OCI-LY3 (cell line): Measurements from ENCODE around the gene GAB2.

ENCODE experiments used
- CTCF ChIP-seq: fragments of 200-600, 300-600 bp; sonication (generic); IDR thresholded peaks from 2 replicates; pipeline ENCODE4 v1.5.1; 2014; ENCODE audit warnings: antibody characterized with exemption, low read length, low read depth
- EZH2phosphoT487 ChIP-seq: fragments of 200-600 bp; shearing (Covaris generic); IDR thresholded peaks from 2 replicates; pipeline ENCODE4 v1.6.1; 2018; ENCODE audit warnings: antibody characterized with exemption, mixed run types, low read depth

GRCh38 chr11:78332174-78332866 is 85.3 kb downstream of the GAB2 start:
- TF ChIP-seq CTCF (no peak), EZH2phosphoT487 (no peak)
